HCT116 (cell line): ENCODE results near the gene SMARCA4. TPM values are rescaled to one million over a fixed set of nuclear protein-coding genes. Genes with fewer than 3 reads are reported as not detected.

Experiments
- ATAC-seq: fragments of 200-7000 bp; cut with Tn5 transposase; 2 replicates; pipeline ENCODE4 v1.9.1; 2020; ENCODE audit warnings: mild to moderate bottlenecking, moderate library complexity
- BruUV-seq: library from RNA; stranded (reverse); fragments of 400-500 nt; replicated peaks from 2 replicates; lab custom pipeline; 2021; lab: Mats Ljungman, UMichigan
- CTCF ChIA-PET: fragments of 300-600 bp; sonication (Branson Sonifier 250); formaldehyde crosslinking; loops from one replicate; lab custom pipeline; 2021; ENCODE audit warnings: antibody characterized with exemption; lab: Charles Lee
- POLR2A ChIA-PET: fragments of 300-600, 350-600 bp; sonication (Branson Sonifier 250); formaldehyde crosslinking; loops from one replicate; lab custom pipeline; 2021; ENCODE audit warnings: antibody characterized with exemption; lab: Charles Lee
- RAD21 ChIA-PET, 2 experiments: fragments of 300-600 bp; sonication (Branson Sonifier 250); formaldehyde crosslinking; loops; one replicate each; lab custom pipeline; 2023; ENCODE audit warnings: low total read pairs in 2 of 2; ENCODE audit not compliant: uncharacterized antibody in 2 of 2, unreplicated experiment in 2 of 2, low non-redundant PET in 1 of 2; lab: Charles Lee
- DNase-seq: peaks from one replicate; pipeline ENCODE4 v3.0.0-alpha.2; 2010; ENCODE audit warnings: low read depth, low spot score
- H2AFZ ChIP-seq: fragments of 200-600 bp; shearing (Covaris generic), sonication (generic); 2 replicates; pipeline ENCODE4 v1.6.1; 2017; ENCODE audit warnings: low read depth, mixed run types, mixed read lengths, antibody characterized with exemption, low read length; ENCODE audit not compliant: poor library complexity, severe bottlenecking
- H3K27ac ChIP-seq: 2 replicates; pipeline ENCODE4 v1.5.1; 2012; ENCODE audit warnings: low read depth, low read length
- H3K27me3 ChIP-seq: fragments of 200-600 bp; sonication (generic); 2 replicates; pipeline ENCODE4 v1.6.1; 2016; ENCODE audit warnings: mixed run types, low read length, mixed read lengths; ENCODE audit not compliant: insufficient read depth
- H3K36me3 ChIP-seq, 2 experiments: fragments of 200-500 bp in 1 of 2; fragments of 200-600 bp in 1 of 2; sonication (Bioruptor generic) in 1 of 2; sonication (generic) in 1 of 2; 2 replicates each; pipeline versions ENCODE4 v1.5.1 to v1.6.1; 2014 to 2016; ENCODE audit warnings: low read length in 2 of 2, inconsistent platforms in 1 of 2, mixed read lengths in 1 of 2, mixed run types in 1 of 2; ENCODE audit not compliant: insufficient read depth in 2 of 2, control insufficient read depth in 1 of 2
- H3K4me1 ChIP-seq, 2 experiments: fragments of 200-600 bp in 1 of 2; sonication (generic) in 1 of 2; 2 replicates each; pipeline versions ENCODE4 v1.5.1 to v1.6.1; 2012 to 2017; ENCODE audit warnings: low read length in 2 of 2, inconsistent platforms in 1 of 2, mild to moderate bottlenecking in 1 of 2, mixed read lengths in 1 of 2, mixed run types in 1 of 2, moderate library complexity in 1 of 2; ENCODE audit not compliant: insufficient read depth in 2 of 2, control insufficient read depth in 1 of 2
- H3K4me2 ChIP-seq: fragments of 200-600 bp; sonication (generic); 2 replicates; pipeline ENCODE4 v1.6.1; 2017; ENCODE audit warnings: mixed run types, low read length, mixed read lengths
- H3K4me3 ChIP-seq, 2 experiments: fragments of 200-600 bp in 1 of 2; sonication (generic) in 1 of 2; replicated peaks in 1 of 2; 2 replicates each; pipeline ENCODE4 v1.5.1; 2011 to 2016; ENCODE audit warnings: low read length in 2 of 2, control low read depth in 1 of 2, low read depth in 1 of 2, mild to moderate bottlenecking in 1 of 2, mixed read lengths in 1 of 2, mixed run types in 1 of 2
- H3K79me2 ChIP-seq: fragments of 200-600 bp; sonication (generic); 2 replicates; pipeline ENCODE4 v1.6.1; 2017; ENCODE audit warnings: mild to moderate bottlenecking, mixed run types, low read length, moderate library complexity, mixed read lengths; ENCODE audit not compliant: insufficient read depth
- H3K9ac ChIP-seq: fragments of 200-600 bp; sonication (generic); 2 replicates; pipeline ENCODE4 v1.6.1; 2016; ENCODE audit warnings: low read length, mixed read lengths
- H3K9me2 ChIP-seq: fragments of 200-600 bp; sonication (generic), shearing (Covaris generic); 2 replicates; pipeline ENCODE4 v1.6.1; 2017; ENCODE audit warnings: mixed run types, mild to moderate bottlenecking, moderate library complexity; ENCODE audit not compliant: insufficient read depth
- H3K9me3 ChIP-seq, 2 experiments: fragments of 200-500 bp in 1 of 2; fragments of 200-600 bp in 1 of 2; sonication (Bioruptor generic) in 1 of 2; sonication (generic) in 1 of 2; 2 replicates each; pipeline ENCODE4 v1.6.1; 2014 to 2017; ENCODE audit warnings: low read length in 2 of 2, mixed read lengths in 2 of 2, inconsistent platforms in 1 of 2, low read depth in 1 of 2, mild to moderate bottlenecking in 1 of 2, mixed run types in 1 of 2, moderate library complexity in 1 of 2; ENCODE audit not compliant: control insufficient read depth in 1 of 2, insufficient read depth in 1 of 2
- H4K20me1 ChIP-seq: fragments of 200-600 bp; sonication (generic), shearing (Covaris generic); 2 replicates; pipeline ENCODE4 v1.6.1; 2017; ENCODE audit warnings: mixed run types, mild to moderate bottlenecking, moderate library complexity; ENCODE audit not compliant: insufficient read depth
- CBX3 ChIP-seq: IDR thresholded peaks from 2 replicates; pipeline ENCODE4 v1.6.1; 2012; ENCODE audit warnings: low read depth
- CEBPB ChIP-seq: IDR thresholded peaks from 2 replicates; pipeline ENCODE4 v1.6.1; 2012; ENCODE audit warnings: low read depth
- ELF1 ChIP-seq: IDR thresholded peaks from 2 replicates; pipeline ENCODE4 v1.6.1; 2012; ENCODE audit warnings: low read depth, borderline replicate concordance
- EZH2 ChIP-seq: fragments of 200-600 bp; sonication (generic); IDR thresholded peaks from 2 replicates; pipeline ENCODE4 v1.6.1; 2017; ENCODE audit warnings: antibody characterized with exemption, mixed run types
- EZH2phosphoT487 ChIP-seq: fragments of 200-600 bp; IDR thresholded peaks from 2 replicates; pipeline ENCODE4 v1.6.1; 2018; ENCODE audit warnings: antibody characterized with exemption, borderline replicate concordance
- JUND ChIP-seq: IDR thresholded peaks from 2 replicates; pipeline ENCODE4 v1.6.1; 2012
- POLR2A ChIP-seq: IDR thresholded peaks from 2 replicates; pipeline ENCODE4 v1.7.0; 2011; ENCODE audit warnings: borderline replicate concordance; ENCODE audit not compliant: insufficient read depth, insufficient read length; ENCODE audit errors: extremely low read depth
- POLR2AphosphoS5 ChIP-seq: IDR thresholded peaks from 2 replicates; pipeline ENCODE4 v1.6.1; 2011; ENCODE audit warnings: mild to moderate bottlenecking, low read depth, low read length, moderate library complexity
- SIN3A ChIP-seq: IDR thresholded peaks from 2 replicates; pipeline ENCODE4 v1.6.1; 2012; ENCODE audit warnings: low read depth
- SRF ChIP-seq: IDR thresholded peaks from 2 replicates; pipeline ENCODE4 v1.6.1; 2012; ENCODE audit warnings: low read depth
- TCF7L2 ChIP-seq: IDR thresholded peaks from 2 replicates; pipeline ENCODE4 v1.7.0; 2011; ENCODE audit warnings: borderline replicate concordance, inconsistent platforms; ENCODE audit not compliant: insufficient read depth, insufficient read length; ENCODE audit errors: extremely low read depth
- YY1 ChIP-seq: IDR thresholded peaks from 2 replicates; pipeline ENCODE4 v1.6.1; 2011; ENCODE audit warnings: low read length, low read depth, moderate library complexity, mild to moderate bottlenecking; ENCODE audit not compliant: insufficient replicate concordance; ENCODE audit errors: extremely low read depth
- ZFX ChIP-seq: fragments of 450-650 bp; IDR thresholded peaks from 2 replicates; pipeline ENCODE4 v1.6.1; 2017
- ZNF274 ChIP-seq: fragments of 200-500 bp; sonication (Bioruptor generic); IDR thresholded peaks from 2 replicates; pipeline ENCODE4 v1.6.1; 2014; ENCODE audit warnings: mild to moderate bottlenecking, low read depth, low read length, inconsistent platforms
- intact Hi-C: fragments of 100-400 bp; cut with micrococcal nuclease; formaldehyde crosslinking; loops from 2 replicates; pipeline ENCODE4 v1.10.0; 2022
- total RNA-seq: library from RNA; stranded (reverse); gene quantifications from one replicate; pipeline ENCODE4 v1.2.1, GENCODE V29; 2021; ENCODE audit not compliant: unreplicated experiment
- TF ChIP-seq, protein P1 (sequence below): IDR thresholded peaks from 2 replicates; pipeline ENCODE4 v1.6.1; 2012
- TF ChIP-seq, protein P2 (sequence below), 3 experiments: fragments of 200-600 bp in 1 of 3; sonication (generic) in 1 of 3; IDR thresholded peaks in 2 of 3; conservative IDR thresholded peaks in 1 of 3; 2 replicates each; pipeline ENCODE4 v1.5.1; 2012 to 2017; ENCODE audit warnings: low read depth in 2 of 3, low read length in 2 of 3, antibody characterized with exemption in 1 of 3, borderline replicate concordance in 1 of 3, control low read depth in 1 of 3, mild to moderate bottlenecking in 1 of 3, mixed read lengths in 1 of 3, mixed run types in 1 of 3, moderate library complexity in 1 of 3; ENCODE audit not compliant: insufficient read depth in 1 of 3
- TF ChIP-seq, protein P3 (sequence below): IDR thresholded peaks from 2 replicates; pipeline ENCODE4 v1.6.1; 2012

SMARCA4 gene
- total RNA-seq, 1 experiment from 2014 or later = 116 TPM

DNA sequence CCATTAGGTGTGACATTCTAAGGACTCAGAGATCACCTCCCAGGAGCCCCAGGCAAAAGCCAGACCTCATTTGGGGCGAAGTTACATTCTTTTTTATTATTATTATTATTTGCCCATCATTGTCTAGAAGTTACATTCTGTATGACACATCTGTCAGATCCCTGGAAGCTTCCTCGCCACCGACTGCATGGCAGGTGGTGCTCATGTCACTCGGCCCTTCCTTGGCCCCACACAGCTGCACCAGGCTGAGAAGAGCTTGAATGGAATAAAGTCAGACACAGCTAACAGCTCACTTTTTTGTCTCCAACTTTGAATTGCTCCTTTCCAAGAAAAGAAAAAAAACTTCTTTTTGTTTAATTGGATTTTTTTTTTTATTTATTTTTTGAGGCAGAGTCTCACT, 87.0 kb downstream of the SMARCA4 start:
- H3K4me2 ChIP-seq = no peak overlapping the region
- H3K27ac ChIP-seq = no peak overlapping the region
- no peaks in the 10 kb centered on the region for H3K9me2 ChIP-seq
- H3K79me2 ChIP-seq = peaks cover 11% of the 10 kb centered on the region; the same call in 1 of the 2 replicates
- H3K36me3 ChIP-seq = peaks cover 9 to 26% of the 10 kb centered on the region in 2 experiments
- ATAC-seq (no peak), DNase-seq (no peak)
- no peaks in the 10 kb centered on the region for H3K4me1 ChIP-seq
- intact Hi-C loops = no loop called here
- ChIA-PET POLR2A (no interaction called here), CTCF (no interaction called here), RAD21 (no interaction called here)
- no peak overlapping the region for H3K9ac ChIP-seq
- H4K20me1 ChIP-seq = no peaks in the 10 kb centered on the region
- H2AFZ ChIP-seq = no peak overlapping the region
- H3K27me3 ChIP-seq = no peaks in the 10 kb centered on the region
- BruUV-seq = no TSS peak
- H3K4me3 ChIP-seq = no peak overlapping the region
- TF ChIP-seq EZH2 (no peak), ZNF274 (no peak), EZH2phosphoT487 (no peak), ZFX (no peak), CBX3 (no peak), ELF1 (no peak), YY1 (no peak), TCF7L2 (no peak)
- TF ChIP-seq, protein P1, sequence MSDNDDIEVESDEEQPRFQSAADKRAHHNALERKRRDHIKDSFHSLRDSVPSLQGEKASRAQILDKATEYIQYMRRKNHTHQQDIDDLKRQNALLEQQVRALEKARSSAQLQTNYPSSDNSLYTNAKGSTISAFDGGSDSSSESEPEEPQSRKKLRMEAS = no peak
- H3K9me3 ChIP-seq = no peaks in the 10 kb centered on the region

DNA sequence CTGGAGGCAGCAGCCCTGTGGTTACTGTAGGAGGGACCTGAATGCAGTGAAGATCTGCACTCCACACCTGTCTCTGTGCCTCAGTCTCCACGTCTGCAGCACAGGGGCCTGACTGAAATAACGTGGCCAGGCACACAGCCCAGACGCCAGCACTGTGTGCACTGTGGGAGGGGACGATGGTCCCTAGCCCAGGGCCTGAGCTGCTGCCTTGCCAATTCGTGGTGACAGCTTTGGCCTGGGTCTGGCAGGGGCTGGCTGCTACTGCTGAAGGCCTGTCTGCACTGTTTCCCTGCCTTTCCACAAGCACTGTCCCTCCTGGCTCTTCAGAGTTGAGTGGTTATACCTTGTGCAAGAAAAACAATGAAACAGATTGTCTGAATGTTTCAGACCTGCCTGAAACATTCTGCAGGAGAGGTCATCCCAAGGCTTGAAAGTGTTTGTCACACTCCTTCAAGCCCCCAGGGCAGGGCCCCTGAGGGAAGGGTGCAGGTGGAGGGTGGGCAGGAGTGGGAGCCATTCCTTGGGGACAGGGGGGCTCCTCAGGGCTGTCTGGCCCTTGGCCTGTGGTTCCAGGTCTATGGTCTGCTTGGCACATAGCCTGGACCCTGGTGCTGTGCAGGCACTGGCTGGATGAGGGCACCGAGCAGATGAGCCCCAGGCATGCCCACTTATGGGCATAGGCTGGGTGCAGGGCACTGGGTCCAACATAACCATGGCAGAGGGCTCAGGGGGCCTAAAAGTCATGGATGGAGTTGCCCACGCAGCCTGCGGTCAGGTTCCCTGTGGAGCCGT, 89.7 kb downstream of the SMARCA4 start:
- RAD21 ChIA-PET = no interaction called here
- Histone ChIP-seq H3K36me3 (peaks cover 2 to 14% of the 10 kb centered on the region in 2 experiments; a peak in 3 of 4 replicates), H3K9me3 (no peaks in the 10 kb centered on the region), H3K4me2 (no peak overlapping the region), H3K79me2 (peaks cover 11% of the 10 kb centered on the region; the same call in 1 of the 2 replicates), H3K9me2 (no peaks in the 10 kb centered on the region), H3K4me3 (no peak overlapping the region), H2AFZ (no peak overlapping the region), H4K20me1 (no peaks in the 10 kb centered on the region), H3K27ac (no peak overlapping the region), H3K4me1 (no peaks in the 10 kb centered on the region), H3K27me3 (no peaks in the 10 kb centered on the region), H3K9ac (no peak overlapping the region)
- ATAC-seq = 0 out of 2 replicates have a peak, but pooled peaks have one; percentile 17
- no TSS peak for BruUV-seq
- intact Hi-C loops = no loop called here
- POLR2A ChIA-PET = no interaction called here
- CTCF ChIA-PET = no interaction called here
- DNase-seq = no peak
- TF ChIP-seq, protein P2, sequence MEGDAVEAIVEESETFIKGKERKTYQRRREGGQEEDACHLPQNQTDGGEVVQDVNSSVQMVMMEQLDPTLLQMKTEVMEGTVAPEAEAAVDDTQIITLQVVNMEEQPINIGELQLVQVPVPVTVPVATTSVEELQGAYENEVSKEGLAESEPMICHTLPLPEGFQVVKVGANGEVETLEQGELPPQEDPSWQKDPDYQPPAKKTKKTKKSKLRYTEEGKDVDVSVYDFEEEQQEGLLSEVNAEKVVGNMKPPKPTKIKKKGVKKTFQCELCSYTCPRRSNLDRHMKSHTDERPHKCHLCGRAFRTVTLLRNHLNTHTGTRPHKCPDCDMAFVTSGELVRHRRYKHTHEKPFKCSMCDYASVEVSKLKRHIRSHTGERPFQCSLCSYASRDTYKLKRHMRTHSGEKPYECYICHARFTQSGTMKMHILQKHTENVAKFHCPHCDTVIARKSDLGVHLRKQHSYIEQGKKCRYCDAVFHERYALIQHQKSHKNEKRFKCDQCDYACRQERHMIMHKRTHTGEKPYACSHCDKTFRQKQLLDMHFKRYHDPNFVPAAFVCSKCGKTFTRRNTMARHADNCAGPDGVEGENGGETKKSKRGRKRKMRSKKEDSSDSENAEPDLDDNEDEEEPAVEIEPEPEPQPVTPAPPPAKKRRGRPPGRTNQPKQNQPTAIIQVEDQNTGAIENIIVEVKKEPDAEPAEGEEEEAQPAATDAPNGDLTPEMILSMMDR (IDR thresholded peaks at IDR 0.05 in 2 of 3, conservative IDR thresholded peaks at IDR 0.05 in 1 of 3; ENCODE audit: borderline replicate concordance in 1 of 3, insufficient read depth in 1 of 3, low read depth in 2 of 3, low read length in 2 of 3) = no peak
- TF ChIP-seq SIN3A (no peak), ZFX (no peak), POLR2AphosphoS5 (no peak), SRF (no peak), POLR2A (no peak), CEBPB (no peak), JUND (no peak), ZNF274 (no peak), EZH2 (no peak), ELF1 (no peak)
- TF ChIP-seq, protein P3, sequence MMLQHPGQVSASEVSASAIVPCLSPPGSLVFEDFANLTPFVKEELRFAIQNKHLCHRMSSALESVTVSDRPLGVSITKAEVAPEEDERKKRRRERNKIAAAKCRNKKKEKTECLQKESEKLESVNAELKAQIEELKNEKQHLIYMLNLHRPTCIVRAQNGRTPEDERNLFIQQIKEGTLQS = no peak
